Sigmoid colon (tissue), 7 donors: Measurements from ENCODE around the gene RNF215. TPM values are rescaled to one million over a fixed set of nuclear protein-coding genes. Genes with fewer than 3 reads are reported as not detected.
"Not testable (repeated sequence)": the region's sequence is repeated elsewhere in the genome, so short reads cannot be mapped to it uniquely, and the experiment has no call there.

Source experiments
- DNase-seq: peaks from one replicate; pipeline ENCODE4 v3.0.0-alpha.2; 2019
- H3K27ac ChIP-seq, 4 donors: fragments of 200-600 bp; sonication (generic); one replicate each; pipeline ENCODE4 v1.5.1; 2016 to 2019; ENCODE audit warnings: mild to moderate bottlenecking in 1 of 4
- H3K27me3 ChIP-seq, 3 donors: fragments of 200-600 bp; sonication (generic); one replicate each; pipeline ENCODE4 v1.5.1; 2019; ENCODE audit warnings: mild to moderate bottlenecking in 1 of 3
- H3K36me3 ChIP-seq, 4 donors: fragments of 200-600 bp; sonication (generic); one replicate each; pipeline ENCODE4 v1.5.1; 2016 to 2019
- H3K4me1 ChIP-seq, 4 donors: fragments of 200-600 bp; sonication (generic); one replicate each; pipeline ENCODE4 v1.5.1; 2017 to 2019
- H3K4me3 ChIP-seq, 4 donors: fragments of 200-600 bp; sonication (generic); one replicate each; pipeline ENCODE4 v1.5.1; 2017 to 2019; ENCODE audit warnings: mild to moderate bottlenecking in 2 of 4, moderate library complexity in 1 of 4
- H3K9me3 ChIP-seq, 4 donors: fragments of 200-600 bp in 3 of 4; sonication (generic) in 3 of 4; one replicate each; pipeline versions ENCODE4 v1.5.1 to v1.6.1; 2013 to 2019
- EP300 ChIP-seq, 4 donors: sonication (generic); formaldehyde crosslinking; IDR thresholded peaks; one replicate each; pipeline ENCODE4 v1.6.1; 2017; ENCODE audit warnings: antibody characterized with exemption in 4 of 4
- POLR2A ChIP-seq, 2 donors: fragments of 450-650 bp; IDR thresholded peaks; one replicate each; pipeline ENCODE4 v1.6.1; 2016; ENCODE audit warnings: antibody characterized with exemption in 2 of 2, mild to moderate bottlenecking in 2 of 2, moderate library complexity in 2 of 2
- POLR2AphosphoS5 ChIP-seq, 4 donors: sonication (generic); formaldehyde crosslinking; IDR thresholded peaks; one replicate each; pipeline ENCODE4 v1.6.1; 2017; ENCODE audit warnings: antibody characterized with exemption in 4 of 4
- WGBS, 2 donors: extraction: QIAGEN DNeasy Blood & Tissue Kit; methylation state at CpG; one replicate each; pipeline ENCODE4 v1.1.7; 2013; 5-methylcytosine and 5-hydroxymethylcytosine counted together
- intact Hi-C: fragments of 100-400 bp; cut with DNase I; formaldehyde crosslinking; loops from one replicate; pipeline ENCODE4 v1.15.1; 2023
- polyA plus RNA-seq, 3 donors: library from polyadenylated mRNA; stranded (reverse); fragments of 200-250 nt; gene quantifications; one replicate each; pipeline ENCODE4 v1.2.3, GENCODE V29; 2013
- total RNA-seq, 4 donors: library from RNA; depleted of rRNA; stranded (reverse); fragments of >200 nt; gene quantifications; one replicate each; pipeline ENCODE4 v1.1.0, GENCODE V29; 2016
- TF ChIP-seq, protein P1 (sequence below), 4 experiments: fragments of 450-650 bp in 3 of 4; fragments of 200-600 bp in 1 of 4; IDR thresholded peaks; one replicate each; pipeline ENCODE4 v1.5.1; 2016 to 2019; ENCODE audit warnings: antibody characterized with exemption in 4 of 4, mild to moderate bottlenecking in 3 of 4, moderate library complexity in 2 of 4
- donor health status: healthy with polysubstance abuse.
- donor health status: Bipolar disorder and iron deficiency.
- donor health status: healthy.

The RNF215 gene
- total and polyA plus RNA-seq, 7 donors = 0.92 to 21.6 (median 12.2) TPM

DNA sequence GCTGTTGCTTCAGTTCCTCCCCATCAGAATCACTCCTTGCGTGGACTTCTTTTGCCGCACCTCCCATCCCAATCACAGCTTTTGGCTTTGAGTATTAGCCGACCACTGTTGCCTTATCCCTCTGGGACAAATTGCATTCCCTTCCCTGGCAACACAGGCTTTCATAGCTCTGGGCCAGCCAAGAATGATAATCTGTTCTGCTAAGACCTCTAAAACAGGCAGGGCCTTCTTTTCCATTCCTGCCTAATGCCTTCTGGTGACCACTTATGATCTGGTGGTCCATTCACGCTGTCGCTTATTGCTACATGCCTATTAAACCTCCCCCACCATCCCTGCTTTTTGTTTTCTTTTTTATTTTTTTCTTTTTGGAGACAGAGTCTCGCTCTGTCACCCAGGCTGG, 19.2 kb upstream of the RNF215 start:
- H3K9me3 ChIP-seq = no peaks in the 10 kb centered on the region
- WGBS, 2 donors = 81 to 88% methylated on average over 6 of the region's 6 CpGs
- no peak for DNase-seq

GRCh38 chr22:30405731-30406130, 18.5 kb upstream of the RNF215 start:
- intact Hi-C loops = no loop called here
- H3K4me1 ChIP-seq = peaks cover 0 to 4% (median 0%) of the 10 kb centered on the region in 4 donors
- no peak overlapping the region for H3K4me3 ChIP-seq
- H3K27ac ChIP-seq = no peak overlapping the region
- 55 to 66% methylated on average over 4 of the region's 4 CpGs for WGBS, 2 donors
- no peak for DNase-seq
- no peaks in the 10 kb centered on the region for H3K27me3 ChIP-seq
- H3K9me3 ChIP-seq = no peaks in the 10 kb centered on the region
- TF ChIP-seq POLR2A (IDR thresholded peaks at IDR 0.05) (no peak), POLR2AphosphoS5 (IDR thresholded peaks at IDR 0.05) (no peak), EP300 (IDR thresholded peaks at IDR 0.05) (no peak)
- TF ChIP-seq, protein P1, sequence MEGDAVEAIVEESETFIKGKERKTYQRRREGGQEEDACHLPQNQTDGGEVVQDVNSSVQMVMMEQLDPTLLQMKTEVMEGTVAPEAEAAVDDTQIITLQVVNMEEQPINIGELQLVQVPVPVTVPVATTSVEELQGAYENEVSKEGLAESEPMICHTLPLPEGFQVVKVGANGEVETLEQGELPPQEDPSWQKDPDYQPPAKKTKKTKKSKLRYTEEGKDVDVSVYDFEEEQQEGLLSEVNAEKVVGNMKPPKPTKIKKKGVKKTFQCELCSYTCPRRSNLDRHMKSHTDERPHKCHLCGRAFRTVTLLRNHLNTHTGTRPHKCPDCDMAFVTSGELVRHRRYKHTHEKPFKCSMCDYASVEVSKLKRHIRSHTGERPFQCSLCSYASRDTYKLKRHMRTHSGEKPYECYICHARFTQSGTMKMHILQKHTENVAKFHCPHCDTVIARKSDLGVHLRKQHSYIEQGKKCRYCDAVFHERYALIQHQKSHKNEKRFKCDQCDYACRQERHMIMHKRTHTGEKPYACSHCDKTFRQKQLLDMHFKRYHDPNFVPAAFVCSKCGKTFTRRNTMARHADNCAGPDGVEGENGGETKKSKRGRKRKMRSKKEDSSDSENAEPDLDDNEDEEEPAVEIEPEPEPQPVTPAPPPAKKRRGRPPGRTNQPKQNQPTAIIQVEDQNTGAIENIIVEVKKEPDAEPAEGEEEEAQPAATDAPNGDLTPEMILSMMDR (IDR thresholded peaks at IDR 0.05) = no peak
- H3K36me3 ChIP-seq = peaks cover 0 to 39% (median 9%) of the 10 kb centered on the region in 4 donors

More for the DNA sequence above, 19.2 kb upstream of the RNF215 start:
- intact Hi-C loops = no loop called here
- H3K27ac ChIP-seq = no peak overlapping the region
- no peaks in the 10 kb centered on the region for H3K27me3 ChIP-seq
- TF ChIP-seq POLR2A (IDR thresholded peaks at IDR 0.05) = no peak
- no peak for TF ChIP-seq POLR2AphosphoS5 (IDR thresholded peaks at IDR 0.05)
- TF ChIP-seq, protein P1 (IDR thresholded peaks at IDR 0.05) = no peak
- no peak for TF ChIP-seq EP300 (IDR thresholded peaks at IDR 0.05)
- peaks cover 0 to 4% (median 0%) of the 10 kb centered on the region in 4 donors for H3K4me1 ChIP-seq
- H3K36me3 ChIP-seq = peaks cover 0 to 46% (median 9%) of the 10 kb centered on the region in 4 donors
- no peak overlapping the region for H3K4me3 ChIP-seq

DNA sequence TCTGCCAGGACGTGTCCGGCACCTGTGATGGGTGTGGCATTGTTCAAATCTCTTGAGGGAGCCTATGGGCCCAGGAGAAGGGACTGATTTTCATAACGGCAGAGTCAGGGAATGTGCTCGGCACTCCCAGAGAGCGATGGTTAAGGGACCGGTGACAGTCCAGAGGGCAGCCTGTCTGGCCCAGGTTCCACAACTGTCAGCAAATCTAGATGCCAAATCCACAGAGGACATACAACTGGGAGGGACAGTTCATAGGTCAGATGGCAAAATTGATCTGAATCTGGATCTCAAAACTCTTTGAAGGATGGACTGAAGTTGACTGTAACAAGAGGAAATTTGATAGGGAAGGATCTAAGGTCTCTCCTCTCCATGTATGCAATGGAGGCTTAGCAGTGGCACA, 17.1 kb upstream of the RNF215 start:
- Histone ChIP-seq H3K27me3 (no peaks in the 10 kb centered on the region), H3K4me1 (peaks cover 0 to 4% (median 0%) of the 10 kb centered on the region in 4 donors), H3K27ac (no peak overlapping the region), H3K36me3 (peaks cover 0 to 25% (median 9%) of the 10 kb centered on the region in 4 donors), H3K9me3 (no peaks in the 10 kb centered on the region), H3K4me3 (no peak overlapping the region)
- intact Hi-C loops = no loop called here
- TF ChIP-seq POLR2A (IDR thresholded peaks at IDR 0.05) (no peak), POLR2AphosphoS5 (IDR thresholded peaks at IDR 0.05) (no peak), EP300 (IDR thresholded peaks at IDR 0.05) (no peak)
- TF ChIP-seq, protein P1 (IDR thresholded peaks at IDR 0.05) = no peak
- WGBS, 2 donors = 78 to 88% methylated on average over 6 of the region's 6 CpGs
- DNase-seq = no peak

DNA sequence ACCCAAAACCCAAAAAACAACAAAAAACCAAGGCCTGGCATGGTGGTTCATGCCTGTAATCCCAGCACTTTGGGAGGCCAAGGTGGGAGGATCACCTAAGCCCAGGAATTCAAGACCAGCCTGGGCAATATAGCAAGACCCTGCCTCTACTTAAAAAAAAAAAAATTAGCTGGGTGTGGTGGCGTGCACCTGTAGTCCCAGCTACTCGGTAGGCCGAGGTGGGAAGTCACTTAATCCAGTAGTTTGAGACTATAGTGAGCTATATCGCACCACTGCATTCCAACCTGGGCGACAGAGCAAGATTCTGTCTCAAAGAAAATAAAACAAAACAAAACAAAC, 15.5 kb upstream of the RNF215 start:
- WGBS, 2 donors = 95 to 96% methylated on average over 5 of the region's 5 CpGs
- H3K4me3 ChIP-seq, H3K27me3 ChIP-seq, H3K9me3 ChIP-seq, H3K27ac ChIP-seq, DNase-seq, intact Hi-C loops: not testable (repeated sequence)
- peaks cover 0 to 15% (median 8%) of the 10 kb centered on the region in 4 donors for H3K4me1 ChIP-seq
- peaks cover 0 to 10% (median 4%) of the 10 kb centered on the region in 4 donors for H3K36me3 ChIP-seq

GRCh38 chr22:30402028-30402765, 15.0 kb upstream of the RNF215 start:
- H3K4me1 ChIP-seq = peaks cover 0 to 20% (median 13%) of the 10 kb centered on the region in 4 donors
- H3K27ac ChIP-seq = no peak overlapping the region
- intact Hi-C loops = no loop called here
- no peaks in the 10 kb centered on the region for H3K9me3 ChIP-seq
- 77 to 80% methylated on average over 5 of the region's 5 CpGs for WGBS, 2 donors
- DNase-seq = no peak
- TF ChIP-seq, protein P1 (IDR thresholded peaks at IDR 0.05) = no peak
- TF ChIP-seq POLR2AphosphoS5 (IDR thresholded peaks at IDR 0.05) = no peak
- TF ChIP-seq EP300 (IDR thresholded peaks at IDR 0.05) = no peak
- no peak for TF ChIP-seq POLR2A (IDR thresholded peaks at IDR 0.05)
- no peak overlapping the region for H3K4me3 ChIP-seq
- peaks cover 0 to 9% (median 2%) of the 10 kb centered on the region in 4 donors for H3K36me3 ChIP-seq
- H3K27me3 ChIP-seq = no peaks in the 10 kb centered on the region

GRCh38 chr22:30401024-30401423, 13.8 kb upstream of the RNF215 start:
- peaks cover 0 to 31% (median 23%) of the 10 kb centered on the region in 4 donors for H3K4me1 ChIP-seq
- H3K36me3 ChIP-seq, DNase-seq, H3K27me3 ChIP-seq, H3K27ac ChIP-seq, intact Hi-C loops, H3K9me3 ChIP-seq, H3K4me3 ChIP-seq: not testable (repeated sequence)
- WGBS, 2 donors = 95 to 98% methylated on average over 3 of the region's 3 CpGs
